HG02678 (cell line): ENCODE results near the gene ATP23.

Experiments
- ATAC-seq: cut with Tn5 transposase; IDR thresholded peaks from one replicate; pipeline ENCODE4 v1.9.1; 2021; ENCODE audit warnings: mild to moderate bottlenecking, moderate library complexity; ENCODE audit not compliant: unreplicated experiment

ATP23 gene

DNA sequence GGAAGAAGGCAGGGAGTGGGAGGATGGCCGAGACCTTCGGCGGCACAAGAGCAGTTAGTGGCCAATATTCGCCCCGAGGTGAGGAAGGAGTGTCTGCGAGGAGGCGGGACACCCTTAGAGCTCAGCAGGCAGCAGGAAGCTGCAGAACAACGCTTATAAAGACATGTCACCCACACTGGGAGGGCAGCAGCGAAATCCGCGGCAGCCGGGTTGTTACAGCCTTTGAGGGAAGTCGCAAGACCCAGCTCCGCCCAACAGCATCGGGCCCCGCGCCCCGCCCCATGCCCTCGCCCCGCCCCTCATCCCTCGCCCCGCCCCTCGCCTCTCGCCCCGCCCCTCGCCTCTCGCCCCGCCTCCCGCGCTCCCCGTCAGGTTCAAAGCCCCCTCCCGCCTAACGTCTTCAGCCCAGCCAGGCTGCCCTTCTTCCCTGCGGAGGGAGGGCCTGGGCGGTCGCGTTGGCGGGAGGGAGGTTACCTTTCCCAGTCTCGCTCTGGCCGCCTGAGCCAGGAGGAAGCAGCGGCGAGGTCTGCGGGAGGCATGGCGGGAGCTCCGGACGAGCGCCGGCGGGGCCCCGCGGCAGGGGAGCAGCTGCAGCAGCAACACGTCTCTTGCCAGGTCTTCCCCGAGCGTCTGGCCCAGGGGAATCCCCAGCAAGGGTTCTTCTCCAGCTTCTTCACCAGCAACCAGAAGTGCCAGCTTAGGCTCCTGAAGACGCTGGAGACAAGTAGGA is at the start of gene ATP23:
ATP23 (plus strand) TSS at position 403 of the 730 bp plus-strand sequence; CDS start at position 538, 135 bp downstream.
- ATAC-seq, result peak; percentile 83

GRCh38 chr12:57892232-57892972 is 49.0 kb upstream of the ATP23 start:
- no peak for ATAC-seq

GRCh38 chr12:57893431-57894353 is 47.7 kb upstream of the ATP23 start:
- ATAC-seq, result no peak

GRCh38 chr12:57894399-57895292 is 46.7 kb upstream of the ATP23 start:
- ATAC-seq, result no peak

- no peak for ATAC-seq
Observed at GRCh38 chr12:57895389-57896114, 45.8 kb upstream of the ATP23 start.

DNA sequence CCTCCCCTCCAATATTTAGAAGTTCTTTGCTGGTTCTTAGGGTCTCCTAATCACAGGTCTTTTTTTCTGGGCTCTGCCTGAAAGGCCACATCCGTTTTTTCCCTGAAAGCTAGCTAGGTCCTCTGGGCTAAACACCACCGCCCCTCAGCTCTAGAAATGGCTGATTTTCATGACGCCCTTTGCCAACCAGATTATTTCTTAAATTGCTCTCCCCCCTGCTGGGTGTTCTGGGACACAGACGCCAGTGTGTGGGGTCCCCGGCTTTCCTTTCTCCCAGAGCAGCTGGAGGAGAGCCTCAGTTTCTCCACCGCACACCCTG is 45.3 kb upstream of the ATP23 start:
- ATAC-seq, result no peak

DNA sequence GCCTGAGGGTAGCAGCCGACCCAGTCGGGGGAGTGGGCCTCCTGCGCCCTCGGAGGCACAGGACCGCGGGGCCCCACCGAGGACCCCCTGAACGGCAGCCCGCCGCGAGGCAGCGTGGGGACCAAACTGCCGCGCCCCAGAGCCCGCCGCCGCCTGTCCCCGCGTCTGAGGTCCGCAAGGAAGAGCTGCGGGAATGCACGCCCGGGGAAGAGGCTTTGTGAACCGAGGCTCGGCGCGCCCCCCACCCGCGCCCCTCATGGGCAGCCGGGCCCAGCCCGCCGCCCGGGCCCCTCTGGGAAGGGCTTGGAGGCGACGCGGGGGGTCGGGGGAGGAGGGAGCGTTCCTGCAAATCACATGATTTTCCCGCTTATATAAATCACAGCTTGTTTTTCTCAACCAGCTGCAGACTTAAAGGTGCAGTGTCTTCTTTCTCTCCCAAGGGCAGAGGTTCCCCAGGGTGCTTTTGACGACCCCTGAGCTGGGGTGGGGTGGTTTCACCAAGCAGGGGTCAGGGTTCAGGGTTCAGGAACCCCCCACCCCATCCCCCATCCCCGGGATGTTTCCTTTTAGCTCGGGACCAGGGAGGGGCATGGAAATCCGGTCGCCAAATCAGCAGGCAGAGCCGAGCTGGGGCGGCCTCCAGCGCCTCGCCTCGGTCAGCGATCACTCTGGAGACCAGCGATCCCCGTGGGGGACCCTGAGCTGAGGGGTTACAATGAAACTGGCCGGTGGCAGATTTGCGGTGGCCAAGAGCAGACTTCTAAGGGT is 44.7 kb upstream of the ATP23 start:
- no peak for ATAC-seq

- ATAC-seq, result no peak
Observed at GRCh38 chr12:57897286-57897974, 43.9 kb upstream of the ATP23 start.

DNA sequence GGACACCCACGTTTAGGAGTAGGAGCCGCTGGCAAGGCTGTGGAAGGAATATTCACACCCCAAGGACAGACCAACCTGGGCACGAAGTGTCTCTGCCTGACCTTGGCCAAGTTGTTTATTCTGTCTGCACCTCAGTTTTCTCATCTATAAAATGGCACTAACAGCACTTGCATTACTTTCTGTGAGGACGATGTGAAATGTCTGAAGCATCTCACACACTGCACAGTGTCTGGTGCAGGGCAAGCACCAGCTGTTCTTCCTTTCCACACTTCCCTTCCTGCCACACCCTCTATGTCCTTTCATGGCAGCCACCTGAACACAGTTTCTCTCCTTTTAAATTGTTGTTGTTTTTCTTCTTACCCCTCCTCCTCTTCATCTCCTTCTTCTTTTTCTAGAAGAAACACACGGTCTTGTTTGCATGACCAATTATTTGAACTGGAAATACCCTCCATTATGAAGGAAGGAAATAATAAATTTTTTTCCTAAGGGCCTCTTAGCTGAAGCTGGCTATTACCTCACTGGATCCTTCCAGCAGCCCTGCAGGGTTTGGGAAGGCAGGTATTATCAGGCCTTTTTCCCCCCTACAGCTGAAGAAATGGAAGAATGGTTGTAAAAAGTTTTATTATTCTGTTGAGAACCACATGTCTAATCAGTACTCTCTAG is 42.9 kb upstream of the ATP23 start:
- peak; percentile 29 for ATAC-seq

GRCh38 chr12:57899010-57899662 is 42.2 kb upstream of the ATP23 start:
- peak; percentile 84 for ATAC-seq

DNA sequence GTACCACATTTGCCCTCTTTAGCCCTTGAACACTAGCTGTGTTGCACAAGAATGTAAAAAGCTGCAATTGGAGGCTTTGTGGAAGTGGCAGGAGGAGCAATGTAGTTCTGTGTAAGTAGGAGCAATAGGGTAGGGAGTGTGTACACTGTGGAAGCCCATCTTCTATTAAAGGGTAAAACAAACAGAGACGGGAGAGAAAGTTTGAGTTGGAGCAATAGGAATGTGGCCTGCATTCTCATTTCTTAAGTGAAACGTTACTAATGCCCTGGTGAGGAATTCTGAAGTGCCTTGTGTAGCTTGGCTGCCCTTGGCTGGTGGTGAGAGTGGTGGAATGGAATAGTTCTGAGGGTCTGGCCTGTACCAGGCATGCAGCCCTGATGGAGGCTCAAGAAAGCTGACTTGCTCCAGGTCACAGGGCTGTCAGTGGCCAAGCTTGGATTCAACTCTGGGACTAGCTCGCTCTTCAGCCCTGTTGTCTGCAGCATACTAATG is 38.8 kb upstream of the ATP23 start:
- no peak for ATAC-seq

GRCh38 chr12:57904426-57904825 is 36.9 kb upstream of the ATP23 start:
- ATAC-seq, result no peak

GRCh38 chr12:57904848-57905811 is 36.2 kb upstream of the ATP23 start:
- ATAC-seq, result peak; percentile 89

DNA sequence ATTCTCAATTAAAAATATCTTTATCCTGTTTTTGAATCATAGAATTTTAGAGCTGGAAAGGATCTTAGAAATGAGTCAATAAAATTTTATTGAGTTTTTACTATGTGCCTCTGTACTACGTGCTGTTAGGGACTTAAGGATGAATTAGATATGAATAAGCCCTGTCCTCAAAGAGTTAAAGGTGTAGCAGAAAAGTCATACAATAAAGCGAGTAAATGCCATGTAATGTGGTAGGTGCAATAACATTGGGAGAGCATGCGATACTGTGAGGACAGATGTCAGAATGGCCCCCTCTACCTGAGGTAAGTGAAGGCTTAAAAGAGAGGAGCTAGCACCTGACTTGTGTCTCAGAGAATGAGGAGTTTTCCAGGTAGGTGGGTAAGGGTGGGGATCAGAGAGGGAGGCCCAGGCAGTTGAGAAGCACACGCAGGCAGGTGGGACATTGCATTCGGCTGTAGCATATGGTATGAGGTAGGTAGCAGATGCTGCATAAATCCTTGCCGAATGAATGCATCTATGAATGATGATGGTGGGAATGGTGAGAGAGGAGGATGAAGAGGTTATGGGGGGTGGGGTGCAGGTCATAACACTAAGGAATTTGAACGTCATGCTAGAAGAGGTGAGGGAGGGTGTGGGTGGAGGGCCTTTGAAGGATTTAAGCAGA is 35.4 kb upstream of the ATP23 start:
- ATAC-seq, result no peak

DNA sequence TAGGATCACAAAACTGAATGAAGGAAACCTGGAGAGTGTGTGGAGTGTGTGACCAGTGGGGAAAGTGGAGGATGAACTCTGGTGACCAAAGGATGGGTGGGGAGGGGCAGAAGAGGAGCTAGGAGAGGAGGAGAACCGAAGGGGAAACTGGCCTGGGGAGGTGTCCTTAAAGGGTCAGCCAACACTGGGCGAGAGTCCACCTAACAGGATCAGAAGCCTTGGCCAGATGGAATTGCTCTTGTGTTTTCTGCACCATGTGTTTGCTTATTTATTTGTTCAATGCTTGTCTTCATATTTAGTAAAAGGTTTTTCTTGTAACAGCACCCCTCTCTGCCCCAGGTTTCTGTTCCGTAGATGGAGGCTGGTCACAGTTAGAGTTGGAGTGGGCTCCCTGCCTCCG is 34.5 kb upstream of the ATP23 start:
- ATAC-seq, result no peak

DNA sequence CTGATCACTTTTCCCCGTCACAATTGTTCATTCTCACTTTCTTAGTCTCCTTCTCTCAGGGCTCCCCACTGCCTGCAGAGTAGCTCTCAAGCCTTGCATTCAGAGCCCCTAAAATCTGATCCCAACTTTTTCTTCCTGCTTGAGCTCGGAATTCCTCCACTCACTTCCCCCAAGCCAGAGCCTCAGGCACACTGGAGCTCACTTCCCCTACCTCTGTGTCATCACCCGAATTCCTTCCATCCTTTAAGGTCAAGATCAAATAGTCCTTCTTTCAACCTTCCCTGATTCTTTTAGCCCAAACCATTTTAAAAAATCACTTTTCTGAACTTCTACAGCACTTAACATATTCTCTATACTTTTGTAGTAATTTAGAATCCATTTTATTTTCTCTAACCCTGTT is 34.1 kb upstream of the ATP23 start:
- no peak for ATAC-seq
